ENCODE results near the gene IHH.

The IHH gene

GRCh38 chr2:219031005-219031738, 29.5 kb downstream of the IHH start:
- Histone ChIP-seq H2AK5ac (ENCODE audit: low read length, severe bottlenecking) (no peak overlapping the region), H3K27me3 (ENCODE audit: control insufficient read depth in 1 of 2, insufficient read depth in 1 of 2, low read length in 2 of 2) (peaks cover 63 to 88% of the 10 kb centered on the region in 2 experiments), H2BK12ac (ENCODE audit: low read length in 2 of 2) (no peak overlapping the region), H3K14ac (ENCODE audit: low read length in 2 of 2) (no peak overlapping the region), H2BK120ac (ENCODE audit: low read depth, low read length) (no peak overlapping the region), H2AFZ (ENCODE audit: low read depth, low read length) (no peak overlapping the region), H4K91ac (ENCODE audit: low read length) (no peak overlapping the region), H3K18ac (ENCODE audit: low read depth in 1 of 2, low read length in 2 of 2) (no peak overlapping the region), H2BK5ac (ENCODE audit: low read depth, low read length, poor library complexity, severe bottlenecking) (no peak overlapping the region), H4K8ac (ENCODE audit: low read length) (no peak overlapping the region), H3K23ac (ENCODE audit: low read length in 2 of 2) (no peak overlapping the region), H2BK15ac (ENCODE audit: low read depth, poor library complexity, severe bottlenecking) (no peak overlapping the region), H3K4me3 (ENCODE audit: insufficient read depth in 1 of 2, low read depth in 1 of 2, low read length in 2 of 2) (no peak overlapping the region), H3K4me1 (ENCODE audit: control insufficient read depth, insufficient read depth, low read depth, low read length) (no peaks in the 10 kb centered on the region), H3K9me3 (ENCODE audit: control insufficient read depth, low read length) (no peaks in the 10 kb centered on the region), H3K4me2 (ENCODE audit: low read length, poor library complexity, severe bottlenecking) (no peak overlapping the region), H3K36me3 (ENCODE audit: control insufficient read depth in 1 of 2, insufficient read depth in 2 of 2, low read depth in 1 of 2, low read length in 2 of 2) (no peaks in the 10 kb centered on the region), H3K27ac (ENCODE audit: low read length, poor library complexity, severe bottlenecking) (no peak overlapping the region), H3K4ac (ENCODE audit: low read depth in 1 of 2, low read length in 2 of 2) (no peak overlapping the region), H3K79me1 (replicated peaks; ENCODE audit: low read length, poor library complexity, severe bottlenecking) (no peaks in the 10 kb centered on the region), H3K9ac (ENCODE audit: low read length) (no peak overlapping the region)
- DNase-seq = no peak
- WGBS = 83% methylated on average over 20 of the region's 21 CpGs

- H3K36me3 ChIP-seq (ENCODE audit: control insufficient read depth in 1 of 2, insufficient read depth in 2 of 2, low read depth in 1 of 2, low read length in 2 of 2) = no peaks in the 10 kb centered on the region
- DNase-seq = no peak
- no peak overlapping the region for H4K91ac ChIP-seq (ENCODE audit: low read length)
- H3K79me1 ChIP-seq (replicated peaks; ENCODE audit: low read length, poor library complexity, severe bottlenecking) = no peaks in the 10 kb centered on the region
- WGBS = 83% methylated on average over 15 of the region's 16 CpGs
- H3K18ac ChIP-seq (ENCODE audit: low read depth in 1 of 2, low read length in 2 of 2) = no peak overlapping the region
- no peak overlapping the region for H3K4ac ChIP-seq (ENCODE audit: low read depth in 1 of 2, low read length in 2 of 2)
- no peak overlapping the region for H2BK120ac ChIP-seq (ENCODE audit: low read depth, low read length)
- no peak overlapping the region for H2BK12ac ChIP-seq (ENCODE audit: low read length in 2 of 2)
- H3K9ac ChIP-seq (ENCODE audit: low read length) = no peak overlapping the region
- H3K9me3 ChIP-seq (ENCODE audit: control insufficient read depth, low read length) = no peaks in the 10 kb centered on the region
- no peak overlapping the region for H2BK5ac ChIP-seq (ENCODE audit: low read depth, low read length, poor library complexity, severe bottlenecking)
- H3K14ac ChIP-seq (ENCODE audit: low read length in 2 of 2) = no peak overlapping the region
- no peak overlapping the region for H3K27ac ChIP-seq (ENCODE audit: low read length, poor library complexity, severe bottlenecking)
- no peak overlapping the region for H3K4me3 ChIP-seq (ENCODE audit: insufficient read depth in 1 of 2, low read depth in 1 of 2, low read length in 2 of 2)
- no peaks in the 10 kb centered on the region for H3K4me1 ChIP-seq (ENCODE audit: control insufficient read depth, insufficient read depth, low read depth, low read length)
- no peak overlapping the region for H4K8ac ChIP-seq (ENCODE audit: low read length)
- H3K27me3 ChIP-seq (ENCODE audit: control insufficient read depth in 1 of 2, insufficient read depth in 1 of 2, low read length in 2 of 2) = peaks cover 63 to 83% of the 10 kb centered on the region in 2 experiments
- H2BK15ac ChIP-seq (ENCODE audit: low read depth, poor library complexity, severe bottlenecking) = no peak overlapping the region
- no peak overlapping the region for H2AK5ac ChIP-seq (ENCODE audit: low read length, severe bottlenecking)
- no peak overlapping the region for H3K4me2 ChIP-seq (ENCODE audit: low read length, poor library complexity, severe bottlenecking)
- H3K23ac ChIP-seq (ENCODE audit: low read length in 2 of 2) = no peak overlapping the region
- H2AFZ ChIP-seq (ENCODE audit: low read depth, low read length) = no peak overlapping the region
Observed at GRCh38 chr2:219030177-219030940, 30.4 kb downstream of the IHH start.

GRCh38 chr2:219029829-219030165, 30.9 kb downstream of the IHH start:
- Histone ChIP-seq H3K9ac (ENCODE audit: low read length) (no peak overlapping the region), H3K79me1 (replicated peaks; ENCODE audit: low read length, poor library complexity, severe bottlenecking) (no peaks in the 10 kb centered on the region), H2AK5ac (ENCODE audit: low read length, severe bottlenecking) (no peak overlapping the region), H3K18ac (ENCODE audit: low read depth in 1 of 2, low read length in 2 of 2) (no peak overlapping the region), H4K91ac (ENCODE audit: low read length) (no peak overlapping the region), H3K27ac (ENCODE audit: low read length, poor library complexity, severe bottlenecking) (no peak overlapping the region), H3K36me3 (ENCODE audit: control insufficient read depth in 1 of 2, insufficient read depth in 2 of 2, low read depth in 1 of 2, low read length in 2 of 2) (no peaks in the 10 kb centered on the region), H3K14ac (ENCODE audit: low read length in 2 of 2) (no peak overlapping the region), H3K27me3 (ENCODE audit: control insufficient read depth in 1 of 2, insufficient read depth in 1 of 2, low read length in 2 of 2) (peaks cover 63 to 83% of the 10 kb centered on the region in 2 experiments), H2BK15ac (ENCODE audit: low read depth, poor library complexity, severe bottlenecking) (no peak overlapping the region), H3K4ac (ENCODE audit: low read depth in 1 of 2, low read length in 2 of 2) (no peak overlapping the region), H2AFZ (ENCODE audit: low read depth, low read length) (no peak overlapping the region), H3K23ac (ENCODE audit: low read length in 2 of 2) (no peak overlapping the region), H3K4me3 (ENCODE audit: insufficient read depth in 1 of 2, low read depth in 1 of 2, low read length in 2 of 2) (no peak overlapping the region), H2BK12ac (ENCODE audit: low read length in 2 of 2) (no peak overlapping the region), H3K9me3 (ENCODE audit: control insufficient read depth, low read length) (no peaks in the 10 kb centered on the region), H2BK5ac (ENCODE audit: low read depth, low read length, poor library complexity, severe bottlenecking) (no peak overlapping the region), H3K4me1 (ENCODE audit: control insufficient read depth, insufficient read depth, low read depth, low read length) (no peaks in the 10 kb centered on the region), H2BK120ac (ENCODE audit: low read depth, low read length) (no peak overlapping the region), H3K4me2 (ENCODE audit: low read length, poor library complexity, severe bottlenecking) (no peak overlapping the region), H4K8ac (ENCODE audit: low read length) (no peak overlapping the region)
- WGBS = 47% methylated on average over 9 of the region's 9 CpGs
- peak; percentile 68 for DNase-seq

GRCh38 chr2:219028996-219029828, 31.5 kb downstream of the IHH start:
- Histone ChIP-seq H3K18ac (ENCODE audit: low read depth in 1 of 2, low read length in 2 of 2) (no peak overlapping the region), H2BK5ac (ENCODE audit: low read depth, low read length, poor library complexity, severe bottlenecking) (no peak overlapping the region), H2AFZ (ENCODE audit: low read depth, low read length) (no peak overlapping the region), H3K27me3 (ENCODE audit: control insufficient read depth in 1 of 2, insufficient read depth in 1 of 2, low read length in 2 of 2) (peaks cover 65 to 81% of the 10 kb centered on the region in 2 experiments), H3K9ac (ENCODE audit: low read length) (no peak overlapping the region), H4K8ac (ENCODE audit: low read length) (no peak overlapping the region), H2BK12ac (ENCODE audit: low read length in 2 of 2) (no peak overlapping the region), H3K4me3 (ENCODE audit: insufficient read depth in 1 of 2, low read depth in 1 of 2, low read length in 2 of 2) (no peak overlapping the region), H3K27ac (ENCODE audit: low read length, poor library complexity, severe bottlenecking) (no peak overlapping the region), H2BK120ac (ENCODE audit: low read depth, low read length) (no peak overlapping the region), H4K91ac (ENCODE audit: low read length) (no peak overlapping the region), H2BK15ac (ENCODE audit: low read depth, poor library complexity, severe bottlenecking) (no peak overlapping the region), H2AK5ac (ENCODE audit: low read length, severe bottlenecking) (no peak overlapping the region), H3K9me3 (ENCODE audit: control insufficient read depth, low read length) (no peaks in the 10 kb centered on the region), H3K36me3 (ENCODE audit: control insufficient read depth in 1 of 2, insufficient read depth in 2 of 2, low read depth in 1 of 2, low read length in 2 of 2) (no peaks in the 10 kb centered on the region), H3K79me1 (replicated peaks; ENCODE audit: low read length, poor library complexity, severe bottlenecking) (no peaks in the 10 kb centered on the region), H3K23ac (ENCODE audit: low read length in 2 of 2) (no peak overlapping the region), H3K4ac (ENCODE audit: low read depth in 1 of 2, low read length in 2 of 2) (no peak overlapping the region), H3K4me1 (ENCODE audit: control insufficient read depth, insufficient read depth, low read depth, low read length) (no peaks in the 10 kb centered on the region), H3K14ac (ENCODE audit: low read length in 2 of 2) (no peak overlapping the region), H3K4me2 (ENCODE audit: low read length, poor library complexity, severe bottlenecking) (no peak overlapping the region)
- DNase-seq = no peak
- 63% methylated on average over 13 of the region's 13 CpGs for WGBS
